PC-9 (cell line): ENCODE data around the gene PLD6.

Experiments used
- EZH2 ChIP-seq: fragments of 200-600 bp; sonication (generic); IDR thresholded peaks from 2 replicates; pipeline ENCODE4 v1.8.0; 2017; ENCODE audit warnings: antibody characterized with exemption, low read depth
- TF ChIP-seq, protein P1 (sequence below): fragments of 200-600 bp; sonication (generic); conservative IDR thresholded peaks from 2 replicates; pipeline ENCODE4 v1.6.1; 2017; ENCODE audit warnings: mixed run types, antibody characterized with exemption, mild to moderate bottlenecking, moderate library complexity

DNA sequence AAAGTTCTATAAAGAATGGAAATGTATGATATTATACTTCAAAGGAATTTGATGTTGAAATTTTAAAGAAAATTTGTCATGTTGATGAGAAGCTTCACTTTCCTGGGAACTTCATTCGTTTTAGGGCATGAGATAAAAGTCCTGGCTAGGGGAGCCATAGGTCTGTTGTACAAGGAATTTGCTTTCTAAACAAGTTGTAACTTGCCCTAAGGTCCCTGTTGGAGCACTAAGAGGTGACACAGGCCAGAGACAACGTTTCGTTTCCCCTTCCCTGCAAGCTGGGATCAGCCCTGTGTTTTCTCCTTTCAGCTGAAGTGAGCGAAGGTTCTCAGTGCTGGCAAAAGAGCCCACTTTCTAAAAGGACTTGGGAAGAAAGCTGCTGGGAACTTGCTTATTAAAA is 16.6 kb downstream of the PLD6 start:
- TF ChIP-seq, protein P1, sequence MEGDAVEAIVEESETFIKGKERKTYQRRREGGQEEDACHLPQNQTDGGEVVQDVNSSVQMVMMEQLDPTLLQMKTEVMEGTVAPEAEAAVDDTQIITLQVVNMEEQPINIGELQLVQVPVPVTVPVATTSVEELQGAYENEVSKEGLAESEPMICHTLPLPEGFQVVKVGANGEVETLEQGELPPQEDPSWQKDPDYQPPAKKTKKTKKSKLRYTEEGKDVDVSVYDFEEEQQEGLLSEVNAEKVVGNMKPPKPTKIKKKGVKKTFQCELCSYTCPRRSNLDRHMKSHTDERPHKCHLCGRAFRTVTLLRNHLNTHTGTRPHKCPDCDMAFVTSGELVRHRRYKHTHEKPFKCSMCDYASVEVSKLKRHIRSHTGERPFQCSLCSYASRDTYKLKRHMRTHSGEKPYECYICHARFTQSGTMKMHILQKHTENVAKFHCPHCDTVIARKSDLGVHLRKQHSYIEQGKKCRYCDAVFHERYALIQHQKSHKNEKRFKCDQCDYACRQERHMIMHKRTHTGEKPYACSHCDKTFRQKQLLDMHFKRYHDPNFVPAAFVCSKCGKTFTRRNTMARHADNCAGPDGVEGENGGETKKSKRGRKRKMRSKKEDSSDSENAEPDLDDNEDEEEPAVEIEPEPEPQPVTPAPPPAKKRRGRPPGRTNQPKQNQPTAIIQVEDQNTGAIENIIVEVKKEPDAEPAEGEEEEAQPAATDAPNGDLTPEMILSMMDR, result no peak
- TF ChIP-seq EZH2, result no peak
